NCI-H1694 treated with DMSO at 0.1 percent for 48 hours (cell line): ENCODE data around the gene DOCK3.
"Not testable (repeated sequence)": the region's sequence is repeated elsewhere in the genome, so short reads cannot be mapped to it uniquely, and the experiment has no call there.

Experiments used
- DNase-seq: peaks from one replicate; lab custom pipeline; 2025; lab: John Stamatoyannopoulos, UW

Gene DOCK3

GRCh38 chr3:50651920-50652529, 22.7 kb upstream of the DOCK3 start:
- no peak for DNase-seq

GRCh38 chr3:50652709-50653108, 22.0 kb upstream of the DOCK3 start:
- DNase-seq = no peak

- DNase-seq = no peak
Measured at GRCh38 chr3:50653937-50654595, 20.7 kb upstream of the DOCK3 start.

DNA sequence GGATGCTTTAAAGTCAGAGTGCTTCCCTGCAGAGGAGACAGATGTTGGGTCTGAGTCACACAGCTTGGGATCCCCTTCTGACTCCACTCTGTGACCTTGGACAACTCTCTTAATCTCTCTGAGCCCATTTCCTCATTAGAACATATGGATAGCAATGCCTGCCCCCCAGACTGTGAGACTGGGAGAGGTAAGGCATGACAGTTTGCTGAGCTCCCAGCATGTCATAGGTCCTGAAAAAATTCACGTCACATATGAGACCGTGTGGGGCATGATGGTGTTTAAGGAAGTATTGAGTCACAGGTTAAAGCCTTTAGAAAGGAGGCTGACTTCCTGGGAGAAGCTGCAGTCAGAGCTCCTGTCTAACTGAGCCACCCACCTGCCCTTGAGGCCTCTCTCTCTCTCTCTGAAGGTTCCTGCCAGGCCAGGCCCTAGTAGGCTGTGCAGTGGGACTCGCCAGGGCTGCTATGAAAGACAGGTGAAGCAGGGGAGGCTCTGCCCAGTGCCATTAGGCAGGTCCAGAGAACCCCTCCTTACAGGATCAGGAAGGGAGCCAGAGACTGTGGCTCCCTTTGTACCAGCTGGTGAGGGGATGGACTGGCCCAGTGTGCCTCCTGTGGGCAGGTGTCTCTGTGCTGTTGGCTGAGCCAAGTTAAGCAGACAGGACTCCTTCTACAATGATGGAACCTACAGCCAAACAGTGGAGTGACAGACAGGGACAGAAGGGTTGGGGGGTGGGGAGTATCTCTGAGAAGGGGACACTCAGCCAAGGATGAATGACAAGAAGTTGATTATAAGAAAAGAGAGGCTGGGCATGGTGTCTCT, 19.5 kb upstream of the DOCK3 start:
- no peak for DNase-seq

GRCh38 chr3:50656417-50657195, 18.1 kb upstream of the DOCK3 start:
- no peak for DNase-seq

DNA sequence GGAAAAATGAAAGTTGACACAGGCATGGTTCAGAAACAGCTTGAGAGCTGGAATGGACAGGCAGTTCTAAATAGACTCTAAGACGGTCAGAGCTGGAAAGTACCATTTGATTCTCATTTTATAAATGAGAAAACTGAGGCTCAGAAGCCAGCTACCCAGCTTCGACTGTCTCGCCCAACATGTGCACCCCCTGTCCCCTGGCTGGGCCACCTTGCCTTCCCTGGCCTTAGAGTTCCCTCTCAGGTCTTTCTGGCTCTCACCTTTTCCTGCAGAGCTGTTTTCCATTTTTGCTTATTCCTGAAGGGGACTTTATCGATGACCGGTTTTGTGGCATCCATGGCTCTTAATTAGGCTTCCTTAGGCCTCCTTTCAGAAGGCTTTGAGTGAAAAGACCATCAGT, 17.3 kb upstream of the DOCK3 start:
- DNase-seq = no peak

GRCh38 chr3:50657816-50658215, 16.9 kb upstream of the DOCK3 start:
- DNase-seq = no peak

DNA sequence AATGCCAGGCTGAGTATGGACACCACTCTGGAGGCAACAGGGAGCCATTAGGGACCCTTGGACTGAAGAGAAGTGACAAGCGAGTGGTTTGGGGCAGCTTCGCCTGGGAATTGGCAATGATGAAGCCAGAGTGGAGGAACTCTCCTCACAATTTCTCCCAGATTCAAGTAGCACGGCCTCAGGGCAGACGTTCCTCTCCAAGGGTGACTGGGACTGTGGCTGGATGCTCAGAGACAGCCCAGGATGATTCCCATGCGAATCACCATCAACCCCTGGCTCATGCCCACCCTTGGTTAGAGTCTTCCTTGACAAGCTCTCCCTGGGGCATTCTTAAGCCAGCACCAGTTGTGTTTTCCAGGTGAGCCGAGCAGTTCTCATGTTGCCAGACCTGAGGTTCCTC, 16.3 kb upstream of the DOCK3 start:
- DNase-seq = no peak

DNA sequence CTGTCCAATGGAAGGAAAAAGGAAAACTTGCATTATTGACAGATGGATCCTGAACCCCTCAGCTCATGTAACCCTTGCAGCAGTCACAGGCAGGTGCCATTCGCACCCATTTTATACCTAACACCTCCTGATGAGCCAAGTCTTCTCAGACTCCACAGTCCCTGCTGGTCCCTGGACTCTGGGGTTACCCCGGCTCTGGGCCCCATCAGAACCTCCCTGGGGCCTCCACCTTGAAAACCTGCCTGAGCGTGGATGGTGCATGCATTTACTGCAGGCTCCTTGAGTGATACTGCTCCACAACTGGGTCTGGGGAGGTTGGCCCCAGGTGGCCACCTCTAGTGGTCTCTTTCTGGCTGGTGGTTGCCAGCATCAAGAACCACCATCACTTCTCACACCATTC, 15.9 kb upstream of the DOCK3 start:
- no peak for DNase-seq

GRCh38 chr3:50660386-50660785, 14.3 kb upstream of the DOCK3 start:
- DNase-seq = no peak

DNA sequence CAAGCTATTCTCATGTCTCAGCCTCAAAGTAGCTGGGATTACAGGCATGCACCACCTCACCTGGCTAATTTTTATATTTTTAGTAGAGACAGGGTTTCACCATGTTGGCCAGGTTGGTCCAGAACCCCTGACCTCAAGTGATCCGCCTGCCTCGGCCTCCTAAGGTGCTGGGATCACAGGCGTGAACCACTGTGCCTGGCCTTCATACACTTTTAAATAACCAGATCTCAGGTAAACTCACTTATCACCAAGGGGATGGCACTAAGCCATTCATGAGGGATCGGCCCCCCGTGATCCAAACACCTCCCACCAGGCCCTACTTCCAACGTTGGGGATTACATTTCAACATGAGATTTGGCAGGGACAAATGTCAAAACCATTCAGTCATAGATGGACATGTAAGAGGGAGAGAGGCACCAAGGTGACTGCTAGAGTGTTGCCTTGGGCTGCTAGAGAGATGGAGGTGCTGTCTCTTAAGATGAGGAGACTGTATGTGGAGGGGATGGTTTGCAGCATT, 13.3 kb upstream of the DOCK3 start:
- DNase-seq = no peak

GRCh38 chr3:50662408-50662807, 12.3 kb upstream of the DOCK3 start:
- no peak for DNase-seq

- DNase-seq = no peak
Measured at GRCh38 chr3:50665081-50665840, 9.5 kb upstream of the DOCK3 start.

DNA sequence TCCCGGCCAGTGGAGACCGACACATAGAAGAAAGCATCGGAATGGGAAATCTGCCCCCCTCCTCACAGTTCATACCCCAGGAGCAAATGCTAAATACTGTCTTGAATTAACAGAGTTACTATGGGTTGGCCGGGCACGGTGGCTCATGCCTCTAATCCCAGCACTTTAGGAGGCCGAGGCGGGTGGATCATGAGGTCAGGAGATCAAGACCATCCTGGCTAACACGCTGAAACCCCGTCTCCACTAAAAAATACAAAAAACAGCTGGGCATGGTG, 8.9 kb upstream of the DOCK3 start:
- not testable (repeated sequence) for DNase-seq

DNA sequence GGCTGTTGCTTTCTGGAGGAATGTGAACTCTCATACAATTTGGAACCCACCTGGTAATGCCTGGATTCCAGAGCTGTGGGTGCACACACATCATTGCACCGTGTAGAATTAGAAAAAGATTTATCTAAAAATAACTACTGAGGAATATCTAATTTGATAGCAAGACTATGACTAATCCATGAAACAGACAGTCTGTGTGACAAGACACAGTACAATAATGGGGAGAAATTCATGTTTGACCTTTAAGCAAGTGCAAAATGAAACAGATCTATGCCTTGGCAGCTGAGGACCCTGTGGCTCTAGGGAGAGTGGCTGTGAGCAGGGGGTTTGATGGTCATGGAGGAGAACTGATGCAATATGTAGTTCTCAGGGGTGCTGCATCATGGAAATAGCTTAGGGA, 7.9 kb upstream of the DOCK3 start:
- DNase-seq = no peak

GRCh38 chr3:50671331-50671730, 3.4 kb upstream of the DOCK3 start:
- DNase-seq = no peak

DNA sequence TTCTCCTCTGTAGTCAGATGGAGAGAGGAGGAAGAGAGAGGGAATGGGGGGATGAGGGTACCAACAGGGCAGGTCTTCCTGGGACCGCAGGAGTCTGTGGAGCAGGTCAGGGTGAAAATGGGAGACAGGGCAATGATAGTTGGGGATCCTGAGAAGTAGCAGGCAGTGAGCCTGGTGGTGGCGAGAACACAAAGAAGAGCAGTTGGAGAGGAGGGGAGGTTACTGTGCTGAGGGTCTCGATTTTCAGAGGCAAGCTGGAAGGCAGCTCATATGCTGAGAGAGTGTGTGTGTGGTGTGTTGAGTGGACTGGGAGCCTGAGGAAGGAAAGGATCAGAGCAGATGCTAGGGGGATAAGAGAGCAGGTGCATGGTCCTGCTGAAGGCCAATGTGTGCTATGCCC, 2.1 kb upstream of the DOCK3 start:
- DNase-seq = no peak

DNA sequence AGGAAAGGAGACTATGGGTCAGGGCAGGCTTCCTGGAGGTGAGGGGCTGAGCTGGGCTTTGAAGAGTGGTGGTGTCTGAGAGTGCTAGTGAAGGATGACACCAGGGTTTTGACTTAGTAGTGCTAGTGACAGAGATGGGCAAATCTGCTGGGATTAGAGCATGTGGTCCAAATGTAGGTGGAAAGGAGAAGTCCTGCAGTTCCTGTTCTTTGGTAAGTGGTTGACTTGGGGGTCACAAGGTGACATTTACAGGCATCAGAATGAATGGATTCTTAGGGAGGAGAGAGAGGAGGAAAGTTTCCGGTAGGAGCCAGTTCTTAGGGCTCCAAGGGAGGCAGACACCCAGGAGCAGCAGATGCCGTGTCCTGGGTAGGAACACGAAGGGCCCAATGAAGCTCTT, 796 bp upstream of the DOCK3 start:
- DNase-seq = no peak

DNA sequence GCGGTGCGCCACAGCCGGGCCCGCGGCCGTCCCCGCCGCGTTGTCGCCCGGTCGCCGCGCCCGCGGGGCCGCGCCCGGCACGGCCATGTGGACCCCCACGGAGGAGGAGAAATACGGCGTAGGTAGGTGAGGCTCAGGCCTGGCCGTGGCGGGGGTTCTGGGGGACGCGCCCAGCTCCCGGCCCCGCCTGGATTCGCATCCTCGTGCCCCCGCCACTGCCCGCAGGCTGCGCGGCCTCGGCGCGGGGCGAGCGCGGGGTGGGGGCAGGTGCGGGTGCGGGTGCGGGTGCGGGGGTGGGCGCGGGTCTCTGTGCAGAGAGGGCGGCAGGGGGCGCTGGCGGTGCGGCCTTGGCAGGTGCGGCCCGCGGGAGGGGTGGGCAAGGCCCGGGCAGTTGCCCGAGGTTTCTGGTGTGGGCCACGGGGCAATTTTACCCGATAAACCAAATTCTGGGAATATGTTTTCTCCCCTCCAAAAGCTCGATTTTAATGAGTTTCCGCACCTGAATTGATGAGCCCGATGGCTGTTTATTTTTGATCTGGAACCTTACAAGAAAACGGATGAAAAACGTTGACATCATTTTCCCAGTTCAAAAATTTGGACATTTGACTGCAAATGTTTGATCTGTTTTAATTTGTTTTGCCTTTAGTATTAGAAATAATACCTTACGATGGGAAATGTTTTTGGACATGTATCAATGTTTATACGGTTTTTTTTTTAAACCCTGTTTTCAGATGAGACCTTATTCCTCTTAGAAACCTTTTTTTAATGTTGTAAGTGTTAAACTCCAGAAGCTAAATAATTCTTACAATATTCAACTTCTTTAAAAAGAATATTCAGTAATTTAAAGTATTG, 678 bp downstream of the DOCK3 start:
- no peak for DNase-seq

DNA sequence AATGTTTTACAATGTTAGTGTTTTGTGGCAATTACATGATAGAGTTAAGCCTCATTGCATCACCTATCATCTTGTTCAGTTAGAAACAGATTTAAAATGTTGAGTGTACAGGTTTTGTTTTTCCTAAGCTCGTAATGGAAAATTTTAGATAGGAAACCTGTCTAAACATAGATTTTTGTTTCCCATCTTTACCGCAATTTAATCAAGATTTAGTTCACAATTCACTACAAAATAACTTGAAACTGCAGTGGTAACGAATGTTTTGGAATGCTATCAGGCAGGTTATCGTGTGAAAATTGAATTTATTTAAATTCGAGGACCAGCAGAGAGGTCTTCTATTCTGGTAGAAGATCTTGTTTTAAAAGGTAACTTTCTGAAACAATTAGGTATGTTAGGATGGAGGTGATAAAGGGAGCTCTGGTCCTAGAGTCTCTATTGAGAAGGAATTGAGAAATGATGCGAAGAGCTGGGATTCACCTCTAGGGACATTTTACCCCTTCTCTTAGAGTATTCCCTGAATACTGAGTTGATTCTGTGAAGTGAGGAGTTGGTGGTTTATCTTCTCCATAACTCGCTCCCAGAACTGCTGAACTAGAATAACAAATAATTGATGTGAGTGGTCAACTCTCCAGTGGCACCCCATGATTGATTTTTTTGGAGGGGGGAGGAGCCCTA, 1.4 kb downstream of the DOCK3 start:
- no peak for DNase-seq
